Nephron (organoid): ENCODE results near the gene ADAMTSL1.

Experiments
- H3K27ac Mint-ChIP-seq, 3 experiments: 2 replicates each; pipeline ENCODE4 v1.8.0; 2020; ENCODE audit warnings: mixed read lengths in 3 of 3, mild to moderate bottlenecking in 2 of 3, moderate library complexity in 1 of 3
- H3K27me3 Mint-ChIP-seq: 2 replicates; pipeline ENCODE4 v1.8.0; 2021; ENCODE audit warnings: low read depth, mild to moderate bottlenecking, moderate library complexity, mixed read lengths
- H3K36me3 Mint-ChIP-seq: 2 replicates; pipeline ENCODE4 v1.8.0; 2020; ENCODE audit warnings: low read depth, mixed read lengths
- H3K4me1 Mint-ChIP-seq: 2 replicates; pipeline ENCODE4 v1.8.0; 2020; ENCODE audit warnings: mixed read lengths
- H3K4me3 Mint-ChIP-seq, 3 experiments: 2 replicates each; pipeline ENCODE4 v1.8.0; 2020; ENCODE audit warnings: mild to moderate bottlenecking in 3 of 3, mixed read lengths in 3 of 3, moderate library complexity in 2 of 3
- H3K9me3 Mint-ChIP-seq: 2 replicates; pipeline ENCODE4 v1.8.0; 2020; ENCODE audit warnings: mixed read lengths
- CTCF ChIP-seq, 3 experiments: fragments of 200-600 bp; sonication (generic); IDR thresholded peaks; one replicate each; pipeline ENCODE4 v1.5.0; 2021; ENCODE audit warnings: antibody characterized with exemption in 3 of 3; ENCODE audit not compliant: unreplicated experiment in 3 of 3

The ADAMTSL1 gene

DNA sequence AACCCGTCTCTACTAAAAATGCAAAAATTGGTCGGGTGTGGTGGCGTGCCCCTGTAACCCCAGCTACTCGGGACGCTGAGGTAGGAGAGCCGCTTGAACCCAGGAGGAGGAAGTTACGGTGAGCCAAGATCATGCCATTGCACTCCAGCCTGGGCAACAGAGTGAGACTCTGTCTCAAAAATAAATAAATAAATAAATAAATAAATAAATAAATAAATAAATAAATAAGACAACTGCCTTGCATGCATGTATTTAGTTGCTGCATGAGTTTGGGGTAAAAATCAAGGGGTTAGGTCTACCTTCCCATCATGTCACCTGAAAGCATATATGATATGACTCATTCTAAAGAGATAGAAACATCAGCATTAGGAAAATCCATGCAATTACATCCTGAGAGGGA, 254.0 kb downstream of the ADAMTSL1 start:
- Mint-ChIP-seq H3K9me3 (no peaks in the 10 kb centered on the region), H3K27ac (peak overlapping the region in 2 of 3 experiments; percentile 51 to 57), H3K36me3 (peaks cover 15% of the 10 kb centered on the region), H3K4me3 (no peak overlapping the region), H3K4me1 (peaks cover 44% of the 10 kb centered on the region), H3K27me3 (no peaks in the 10 kb centered on the region)
- no peak for TF ChIP-seq CTCF (IDR thresholded peaks at IDR 0.05; ENCODE audit: unreplicated experiment in 3 of 3)

- Mint-ChIP-seq H3K27me3 (no peaks in the 10 kb centered on the region), H3K4me1 (peaks cover 43% of the 10 kb centered on the region), H3K4me3 (no peak overlapping the region), H3K36me3 (peaks cover 11% of the 10 kb centered on the region), H3K27ac (peak overlapping the region in 2 of 3 experiments; percentile 51 to 57), H3K9me3 (no peaks in the 10 kb centered on the region)
- TF ChIP-seq CTCF (IDR thresholded peaks at IDR 0.05; ENCODE audit: unreplicated experiment in 3 of 3) = no peak
Observed at GRCh38 chr9:18728642-18729041, 254.7 kb downstream of the ADAMTSL1 start.

DNA sequence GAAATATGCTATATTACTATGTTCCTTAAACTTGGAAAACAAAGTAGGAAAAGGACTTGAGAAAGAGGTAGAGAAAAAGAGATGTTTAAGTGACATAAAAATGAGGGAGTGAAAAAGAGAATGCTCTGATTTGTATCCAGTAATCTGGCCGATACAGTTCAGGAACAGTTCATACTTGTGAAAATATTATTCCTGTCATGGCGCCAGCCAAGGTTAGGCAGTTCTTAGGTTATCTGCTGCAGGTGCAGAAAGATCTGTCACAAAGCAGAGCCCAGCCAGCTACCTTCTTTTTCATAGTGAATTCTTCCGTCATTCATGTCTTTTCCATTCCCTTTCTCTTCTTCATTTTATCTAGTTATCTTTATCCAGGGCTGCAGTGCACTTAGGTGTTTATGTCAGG, 256.3 kb downstream of the ADAMTSL1 start:
- Mint-ChIP-seq H3K9me3 (no peaks in the 10 kb centered on the region), H3K27me3 (no peaks in the 10 kb centered on the region), H3K4me1 (peaks cover 36% of the 10 kb centered on the region), H3K27ac (peak overlapping the region in 2 of 3 experiments; percentile 26 to 70), H3K4me3 (no peak overlapping the region), H3K36me3 (peaks cover 7% of the 10 kb centered on the region)
- TF ChIP-seq CTCF (IDR thresholded peaks at IDR 0.05; ENCODE audit: unreplicated experiment in 3 of 3) = no peak

DNA sequence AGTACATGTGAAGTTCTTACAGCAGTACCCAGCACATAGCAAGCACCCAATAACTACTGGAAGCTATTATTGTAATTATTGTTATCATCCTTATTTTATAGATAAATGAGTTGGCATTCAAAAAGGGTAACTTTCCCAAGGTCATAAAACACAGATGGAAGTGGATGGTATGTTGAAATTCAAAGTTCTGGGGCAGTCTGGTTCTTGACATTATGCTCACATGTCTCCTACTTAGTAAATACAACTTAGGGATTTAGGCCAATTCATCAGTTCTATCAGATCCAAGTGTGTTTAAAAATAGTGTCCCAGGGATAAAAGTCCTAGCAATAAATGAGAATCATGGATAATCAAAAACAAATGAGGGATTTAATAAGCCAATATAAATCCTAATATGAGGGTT, 265.2 kb downstream of the ADAMTSL1 start:
- TF ChIP-seq CTCF (IDR thresholded peaks at IDR 0.05; ENCODE audit: unreplicated experiment in 3 of 3) = no peak
- Mint-ChIP-seq H3K27ac (peak overlapping the region in 2 of 3 experiments; percentile 23 to 58), H3K9me3 (no peaks in the 10 kb centered on the region), H3K4me3 (no peak overlapping the region), H3K4me1 (peaks cover 44% of the 10 kb centered on the region), H3K27me3 (no peaks in the 10 kb centered on the region), H3K36me3 (peaks cover 7% of the 10 kb centered on the region)

GRCh38 chr9:18739641-18740318, 265.8 kb downstream of the ADAMTSL1 start:
- Mint-ChIP-seq H3K9me3 (no peaks in the 10 kb centered on the region), H3K27me3 (no peaks in the 10 kb centered on the region), H3K36me3 (peaks cover 7% of the 10 kb centered on the region), H3K4me3 (no peak overlapping the region), H3K4me1 (peaks cover 44% of the 10 kb centered on the region), H3K27ac (peak overlapping the region in 2 of 3 experiments; percentile 40 to 58)
- TF ChIP-seq CTCF (IDR thresholded peaks at IDR 0.05; ENCODE audit: unreplicated experiment in 3 of 3) = no peak

DNA sequence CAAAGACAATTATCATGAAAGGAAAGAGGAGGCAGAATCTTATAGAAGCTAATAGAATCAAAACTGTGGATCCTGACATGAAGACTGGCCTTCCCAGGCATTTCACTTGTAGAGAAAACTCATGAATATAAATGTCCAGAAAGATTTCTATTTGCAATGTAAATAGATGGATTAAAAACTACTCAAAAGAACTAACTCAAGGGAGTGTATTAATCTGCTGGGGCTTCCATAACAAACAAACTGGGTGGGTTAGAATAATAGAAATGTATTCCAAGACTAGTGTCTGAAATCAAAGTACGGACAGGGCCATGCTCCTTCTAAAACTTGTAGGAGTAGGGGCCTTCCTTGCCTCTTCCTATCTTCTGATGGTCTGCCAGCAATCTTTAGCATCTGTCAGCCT, 267.4 kb downstream of the ADAMTSL1 start:
- H3K27me3 Mint-ChIP-seq = no peaks in the 10 kb centered on the region
- peak overlapping the region; percentile 40 to 93 (median 55) for H3K27ac Mint-ChIP-seq
- TF ChIP-seq CTCF (IDR thresholded peaks at IDR 0.05; ENCODE audit: unreplicated experiment in 3 of 3) = no peak
- H3K4me3 Mint-ChIP-seq = no peak overlapping the region
- peaks cover 56% of the 10 kb centered on the region for H3K4me1 Mint-ChIP-seq
- H3K36me3 Mint-ChIP-seq = peaks cover 8% of the 10 kb centered on the region
- H3K9me3 Mint-ChIP-seq = no peaks in the 10 kb centered on the region
